C1 segment of cervical spinal cord (tissue), 14 donors: ENCODE results near the gene KCNMA1.
"Not testable (repeated sequence)": the region's sequence is repeated elsewhere in the genome, so short reads cannot be mapped to it uniquely, and the experiment has no call there.

Experiments
- DNase-seq, 14 donors: peaks; one replicate each; lab custom pipeline; 2025; lab: John Stamatoyannopoulos, UW

The KCNMA1 gene

GRCh38 chr10:77637532-77638320 lies at the start of gene KCNMA1:
KCNMA1 (minus strand) TSS chr10:77637808.
- DNase-seq = peak in 5 of 14 donors; percentile 11 to 57 (median 19)

GRCh38 chr10:77686650-77687417 lies 49.2 kb upstream of the KCNMA1 start:
- no peak for DNase-seq

- DNase-seq = no peak
Measured at GRCh38 chr10:77686096-77686495, 48.5 kb upstream of the KCNMA1 start.

DNA sequence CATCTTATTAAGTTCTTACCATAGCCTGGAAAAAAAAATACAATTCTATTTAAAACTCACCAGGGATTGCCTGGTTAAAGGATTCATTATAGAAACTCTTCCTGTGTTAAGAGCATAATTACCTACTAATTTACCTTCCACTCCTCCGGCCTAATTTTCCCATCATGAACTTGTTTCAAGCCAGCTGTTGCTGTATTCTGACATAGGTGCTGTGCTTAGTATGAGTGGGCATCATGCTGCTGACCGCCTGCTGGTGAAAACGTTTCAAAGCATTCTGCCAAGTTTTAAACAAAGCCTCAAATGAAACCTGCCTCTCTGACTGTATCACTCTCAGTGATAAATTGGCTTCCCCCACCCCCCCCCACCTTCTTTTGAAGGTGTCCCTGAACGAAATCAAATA lies 47.8 kb upstream of the KCNMA1 start:
- no peak for DNase-seq

DNA sequence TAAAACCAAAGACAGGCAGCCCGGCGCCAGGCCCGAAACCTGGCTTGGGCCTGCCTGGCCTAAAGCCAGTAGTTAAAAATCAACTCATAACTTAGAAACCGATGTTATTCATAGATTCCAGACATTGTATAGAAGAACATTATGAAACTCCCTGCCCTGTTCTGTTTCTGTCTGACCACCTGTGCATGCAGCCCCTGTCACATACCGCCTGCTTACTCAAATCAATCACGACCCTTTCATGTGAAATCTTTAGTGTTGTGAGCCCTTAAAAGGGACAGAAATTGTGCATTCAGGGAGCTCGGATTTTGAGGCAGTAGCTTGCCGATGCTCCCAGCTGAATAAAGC lies 45.5 kb upstream of the KCNMA1 start:
- DNase-seq = not testable (repeated sequence)

DNA sequence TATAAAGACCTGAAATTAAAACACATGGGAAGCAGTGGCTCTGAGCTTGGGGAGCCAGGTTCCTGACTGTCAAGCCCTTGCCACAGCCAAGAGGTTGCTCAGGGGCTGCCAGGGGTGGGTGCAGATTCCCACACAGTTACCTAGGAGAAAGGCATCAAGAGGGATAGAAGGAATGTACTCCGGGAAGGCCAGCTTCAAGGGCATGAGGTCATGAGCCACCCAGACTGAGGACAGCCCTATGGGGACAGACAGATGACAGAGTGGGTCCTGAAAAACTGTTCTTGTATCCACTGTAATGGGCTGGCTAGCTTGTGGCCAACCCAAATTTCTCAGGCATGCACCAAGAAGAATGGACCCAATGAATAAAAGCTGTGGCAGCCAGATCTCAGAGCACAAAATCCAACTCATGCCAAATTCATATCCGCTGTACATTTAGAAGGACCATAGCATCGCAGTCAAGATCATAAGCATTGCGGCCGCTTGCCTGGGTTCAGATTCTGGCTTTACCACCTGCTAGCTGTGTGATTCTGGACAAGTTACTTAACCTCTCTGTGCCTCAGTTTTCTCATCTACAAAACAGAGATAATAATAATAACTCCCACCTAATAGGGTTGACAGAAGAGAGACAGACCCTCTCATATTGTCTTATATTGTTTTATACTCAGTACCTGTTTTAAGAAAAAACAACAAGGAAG lies 44.9 kb upstream of the KCNMA1 start:
- no peak for DNase-seq

- no peak for DNase-seq
Measured at GRCh38 chr10:77681839-77682238, 44.2 kb upstream of the KCNMA1 start.

GRCh38 chr10:77680811-77681210 lies 43.2 kb upstream of the KCNMA1 start:
- DNase-seq = no peak

DNA sequence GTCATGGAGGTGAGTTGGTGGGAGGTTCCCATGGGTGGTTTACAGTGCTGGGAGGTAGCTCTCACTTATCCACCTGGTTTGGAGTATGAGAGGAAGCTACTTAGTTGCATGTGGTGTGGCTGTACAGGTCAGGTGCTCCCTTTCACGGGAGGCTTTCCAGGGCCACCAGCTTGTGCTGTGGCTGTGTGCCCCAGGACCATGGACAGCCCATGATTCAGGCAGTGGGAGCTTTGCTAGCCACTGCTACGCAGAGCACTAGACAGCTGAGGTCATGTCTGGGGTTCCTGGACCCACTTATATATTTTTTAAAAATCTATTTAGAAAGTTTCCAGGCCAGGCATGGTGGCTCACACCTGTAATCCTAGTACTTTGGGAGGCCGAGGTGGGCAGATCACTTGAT lies 42.5 kb upstream of the KCNMA1 start:
- DNase-seq = no peak

DNA sequence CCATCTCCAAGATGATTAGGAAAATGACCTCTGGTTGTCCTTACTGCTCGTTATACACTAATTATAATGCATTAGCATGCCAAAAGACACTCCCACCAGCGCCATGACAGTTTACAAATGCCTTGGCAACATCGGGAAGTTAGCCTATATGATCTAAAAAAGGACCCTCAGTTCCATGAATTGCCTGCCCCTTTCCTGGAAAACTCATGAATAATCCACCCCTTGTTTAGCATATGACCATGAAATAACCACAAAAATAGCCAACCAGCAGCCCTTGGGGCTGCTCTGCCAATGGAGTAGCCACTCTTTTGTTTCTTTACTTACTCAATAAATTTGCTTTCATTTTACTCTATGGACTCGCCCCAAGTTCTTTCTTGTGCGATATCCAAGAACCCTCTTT lies 41.6 kb upstream of the KCNMA1 start:
- DNase-seq = no peak

GRCh38 chr10:77678146-77678545 lies 40.5 kb upstream of the KCNMA1 start:
- DNase-seq = no peak

DNA sequence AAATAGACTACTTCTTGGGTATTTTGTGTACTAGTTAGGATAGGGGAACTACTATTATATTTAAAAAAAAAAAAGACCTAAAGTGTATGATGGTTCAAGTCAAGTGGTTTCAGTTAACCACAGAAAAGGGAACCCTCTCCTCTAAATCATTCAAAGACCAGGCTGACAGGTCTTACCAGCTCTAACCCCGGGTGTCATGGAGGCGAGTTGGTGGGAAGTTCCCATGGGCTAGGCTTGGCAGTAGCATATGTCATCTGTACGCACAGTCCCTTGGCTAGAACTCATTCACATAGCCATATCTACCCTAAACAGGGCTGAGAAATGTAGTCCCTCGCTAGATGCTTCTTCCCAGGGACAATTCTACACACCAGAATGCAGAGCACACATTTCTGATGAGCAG lies 37.7 kb upstream of the KCNMA1 start:
- DNase-seq = no peak

DNA sequence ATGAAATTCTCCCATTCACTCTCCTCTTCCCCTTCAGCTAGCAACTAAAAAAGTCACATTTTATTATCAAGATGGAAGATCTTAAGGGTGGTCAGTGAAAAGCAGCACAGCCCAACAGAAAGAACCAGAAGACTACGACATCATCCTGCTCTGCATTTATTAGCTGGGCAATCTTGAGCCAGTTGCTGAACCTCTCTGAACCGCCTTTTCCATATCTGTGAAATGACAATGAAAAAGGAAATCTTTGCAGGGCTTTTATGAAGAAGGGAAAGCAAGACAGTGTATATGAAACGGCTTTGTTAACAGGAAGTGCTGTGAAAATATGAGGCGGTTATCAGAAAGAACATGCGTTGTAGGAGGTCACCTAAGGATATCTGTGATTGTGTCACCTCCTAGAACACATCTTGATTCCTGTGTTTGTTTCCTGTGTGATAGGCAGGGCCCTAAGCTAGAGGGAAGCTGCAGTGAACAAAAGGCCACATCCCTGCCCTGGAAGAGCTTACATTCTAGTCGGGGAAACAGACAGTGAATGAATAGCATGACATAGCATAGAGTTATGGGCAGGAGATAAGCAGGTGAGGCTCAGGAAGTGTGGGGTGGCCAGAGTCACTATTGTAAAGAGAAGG lies 36.0 kb upstream of the KCNMA1 start:
- no peak for DNase-seq

DNA sequence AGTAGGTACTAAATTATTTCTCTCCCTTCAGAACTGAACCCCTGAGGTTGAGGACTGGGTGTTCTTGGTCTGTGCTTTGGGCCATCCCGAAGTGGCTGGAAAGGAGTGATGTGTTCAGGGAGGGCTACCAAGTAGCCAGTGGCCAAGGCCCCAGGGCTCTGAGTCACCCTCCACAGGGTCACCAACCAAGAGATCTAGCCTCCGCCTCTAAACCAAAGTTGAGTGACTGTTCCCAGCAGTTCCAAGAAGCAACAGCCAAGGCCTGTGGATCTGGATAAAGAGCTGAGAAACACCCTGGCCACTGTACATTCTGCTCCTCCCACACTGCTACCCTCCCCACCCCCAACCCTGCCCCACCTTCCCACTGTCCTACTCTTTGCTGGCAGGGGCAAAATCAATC lies 35.5 kb upstream of the KCNMA1 start:
- no peak for DNase-seq

DNA sequence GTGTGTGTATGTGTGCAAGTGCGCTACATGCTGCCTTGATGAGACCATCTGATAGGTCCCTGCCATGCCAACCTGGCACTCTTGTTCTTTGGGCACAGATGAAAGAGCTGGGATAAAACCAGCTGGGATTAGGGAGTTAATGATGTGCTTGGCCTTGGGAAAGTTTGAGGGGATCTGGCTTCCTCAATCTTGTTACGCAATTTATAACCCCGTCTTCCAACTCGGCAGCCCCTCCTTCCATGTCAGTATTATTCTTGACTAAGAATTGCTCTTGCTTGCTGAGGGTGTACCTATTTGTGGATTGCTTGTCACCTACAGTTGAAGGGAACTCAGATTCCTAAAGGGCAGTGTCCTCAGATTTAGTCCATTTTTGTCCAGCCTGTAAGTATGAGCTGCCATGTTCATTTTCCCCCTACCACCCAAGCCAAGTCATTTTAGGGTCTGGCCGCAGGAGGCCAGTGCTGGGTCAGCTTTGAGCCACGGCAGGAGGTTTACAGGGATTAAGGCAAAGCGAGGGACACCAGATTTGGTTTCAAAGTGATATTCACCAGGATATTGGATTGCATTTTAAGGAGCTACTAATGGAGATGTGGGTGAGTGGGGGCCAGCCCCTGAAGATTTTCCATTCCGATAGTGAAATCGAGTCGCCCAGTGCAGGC lies 34.1 kb upstream of the KCNMA1 start:
- DNase-seq = no peak

GRCh38 chr10:77670817-77671443 lies 33.3 kb upstream of the KCNMA1 start:
- no peak for DNase-seq

GRCh38 chr10:77669892-77670291 lies 32.3 kb upstream of the KCNMA1 start:
- no peak for DNase-seq

GRCh38 chr10:77667426-77668324 lies 30.1 kb upstream of the KCNMA1 start:
- no peak for DNase-seq

- no peak for DNase-seq
Measured at GRCh38 chr10:77666821-77667220, 29.2 kb upstream of the KCNMA1 start.

DNA sequence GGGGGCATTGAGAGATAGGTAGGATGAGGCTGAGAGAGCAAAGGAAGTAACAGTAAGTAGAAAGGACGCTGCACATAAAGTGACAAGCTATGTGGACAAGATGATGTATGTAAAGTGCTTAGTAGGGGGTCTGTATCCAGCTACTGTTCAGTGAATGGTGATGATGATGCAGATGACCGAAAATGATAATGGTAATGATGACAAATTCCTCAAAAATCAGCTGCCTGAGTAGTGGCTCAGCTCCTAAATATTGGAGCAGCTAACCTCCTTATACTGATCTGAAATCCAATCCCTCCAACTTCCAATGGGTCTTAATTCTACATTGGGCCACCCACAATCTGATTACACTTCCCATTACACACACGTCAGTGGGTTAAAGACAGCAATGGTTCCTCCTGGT lies 27.1 kb upstream of the KCNMA1 start:
- no peak for DNase-seq
